ENCODE results near the gene ZFP90. TPM values are rescaled to one million over a fixed set of nuclear protein-coding genes. Genes with fewer than 3 reads are reported as not detected.

Gene ZFP90
- total RNA-seq, 1 donor from 2014 or later: 41.3 TPM

GRCh38 chr16:68529608-68529930, 9.5 kb upstream of the ZFP90 start:
- Histone ChIP-seq H3K4me3 (peak overlapping the region; percentile 78 to 95), H3K4me1 (peaks cover 22% of the 10 kb centered on the region), H3K36me3 (no peaks in the 10 kb centered on the region), H3K27me3 (no peaks in the 10 kb centered on the region), H3K27ac (no peak overlapping the region), H3K9me3 (no peaks in the 10 kb centered on the region)
- no peak for DNase-seq (ENCODE audit: extremely low spot score in 2 of 2)
- intact Hi-C loops (cut with DNase I): loop anchor here (10.0 kb wide), 2 partner anchors 315 to 595 kb away; partner anchors contain the start of gene TANGO6
- no peak for TF ChIP-seq POLR2AphosphoS5 (IDR thresholded peaks at IDR 0.05; ENCODE audit: insufficient read depth in 1 of 2, low read depth in 1 of 2)
- no peak for TF ChIP-seq POLR2A (IDR thresholded peaks at IDR 0.05)
- no peak for TF ChIP-seq CTCF (IDR thresholded peaks at IDR 0.05)

GRCh38 chr16:68529931-68530701, 9.0 kb upstream of the ZFP90 start:
- peak overlapping the region; percentile 78 to 95 for H3K4me3 ChIP-seq
- no peaks in the 10 kb centered on the region for H3K9me3 ChIP-seq
- no peaks in the 10 kb centered on the region for H3K27me3 ChIP-seq
- DNase-seq (ENCODE audit: extremely low spot score in 2 of 2): peak in 1 of 2 donors; percentile 93
- no peak overlapping the region for H3K27ac ChIP-seq
- peaks cover 22% of the 10 kb centered on the region for H3K4me1 ChIP-seq
- H3K36me3 ChIP-seq: no peaks in the 10 kb centered on the region
- TF ChIP-seq POLR2AphosphoS5 (IDR thresholded peaks at IDR 0.05; ENCODE audit: insufficient read depth in 1 of 2, low read depth in 1 of 2) (peak in 1 of 2 donors; percentile 41), POLR2A (IDR thresholded peaks at IDR 0.05) (no peak)
- intact Hi-C loops (cut with DNase I): loop anchor here (10.0 kb wide), 2 partner anchors 315 to 595 kb away; partner anchors contain the start of gene TANGO6

GRCh38 chr16:68533937-68534336, 5.2 kb upstream of the ZFP90 start:
- intact Hi-C loops (cut with DNase I): no loop called here

GRCh38 chr16:68535331-68535730, 3.8 kb upstream of the ZFP90 start:
- Histone ChIP-seq H3K27ac (no peak overlapping the region), H3K4me3 (no peak overlapping the region), H3K27me3 (no peaks in the 10 kb centered on the region), H3K9me3 (no peaks in the 10 kb centered on the region), H3K36me3 (no peaks in the 10 kb centered on the region), H3K4me1 (peaks cover 9% of the 10 kb centered on the region)
- TF ChIP-seq CTCF (IDR thresholded peaks at IDR 0.05) (no peak), POLR2A (IDR thresholded peaks at IDR 0.05) (no peak), POLR2AphosphoS5 (IDR thresholded peaks at IDR 0.05; ENCODE audit: insufficient read depth in 1 of 2, low read depth in 1 of 2) (no peak)
- no peak for DNase-seq (ENCODE audit: extremely low spot score in 2 of 2)
- intact Hi-C loops (cut with DNase I): no loop called here

More at GRCh38 chr16:68533937-68534336, 5.2 kb upstream of the ZFP90 start:
- Histone ChIP-seq H3K4me3 (no peak overlapping the region), H3K4me1 (peaks cover 18% of the 10 kb centered on the region), H3K27me3 (no peaks in the 10 kb centered on the region), H3K9me3 (no peaks in the 10 kb centered on the region), H3K27ac (no peak overlapping the region), H3K36me3 (no peaks in the 10 kb centered on the region)
- no peak for DNase-seq (ENCODE audit: extremely low spot score in 2 of 2)
- TF ChIP-seq POLR2A (IDR thresholded peaks at IDR 0.05) (no peak), POLR2AphosphoS5 (IDR thresholded peaks at IDR 0.05; ENCODE audit: insufficient read depth in 1 of 2, low read depth in 1 of 2) (no peak), CTCF (IDR thresholded peaks at IDR 0.05) (no peak)

- no peaks in the 10 kb centered on the region for H3K9me3 ChIP-seq
- no peaks in the 10 kb centered on the region for H3K36me3 ChIP-seq
- TF ChIP-seq POLR2AphosphoS5 (IDR thresholded peaks at IDR 0.05; ENCODE audit: insufficient read depth in 1 of 2, low read depth in 1 of 2) (no peak), POLR2A (IDR thresholded peaks at IDR 0.05) (no peak), CTCF (IDR thresholded peaks at IDR 0.05) (no peak)
- intact Hi-C loops (cut with DNase I): no loop called here
- peak overlapping the region; percentile 84 for H3K27ac ChIP-seq
- no peaks in the 10 kb centered on the region for H3K4me1 ChIP-seq
- no peak for DNase-seq (ENCODE audit: extremely low spot score in 2 of 2)
- peak overlapping the region; percentile 86 to 88 for H3K4me3 ChIP-seq
- no peaks in the 10 kb centered on the region for H3K27me3 ChIP-seq
Measured at GRCh38 chr16:68539711-68540239, 684 bp downstream of the ZFP90 start.

Data from vagina (tissue), 2 donors.